Measurements from ENCODE around the gene NMU. TPM values are rescaled to one million over a fixed set of nuclear protein-coding genes. Genes with fewer than 3 reads are reported as not detected.

The NMU gene
- polyA plus RNA-seq, 1 donor (not counting 4 experiments of a cell fraction or from before 2014, with no cell fraction given): 12.0 TPM

DNA sequence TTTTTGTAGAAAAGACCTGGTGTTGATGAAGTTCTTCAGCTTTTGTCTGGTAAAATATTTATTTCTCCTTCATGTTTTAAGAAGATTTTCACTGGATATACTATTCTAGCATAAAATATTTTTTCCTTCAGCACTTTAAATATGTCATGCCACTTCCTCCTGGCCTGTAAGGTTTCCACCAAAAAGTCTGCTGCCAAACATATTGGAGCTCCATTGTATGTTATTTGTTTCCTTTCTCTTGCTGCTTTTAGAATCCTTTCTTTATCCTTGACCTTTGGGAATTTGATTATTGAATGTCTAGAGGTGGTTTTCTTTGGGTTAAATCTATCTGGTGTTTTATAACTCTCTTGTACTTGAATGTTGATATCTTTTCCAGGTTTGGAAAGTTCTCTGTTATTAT, 35.6 kb upstream of the NMU start:
- Histone ChIP-seq H4K20me1 (ENCODE audit: control insufficient read depth, extremely low read depth, insufficient read depth, low read length) (no peaks in the 10 kb centered on the region), H3K27me3 (ENCODE audit: control insufficient read depth, extremely low read depth, insufficient read depth, low read length) (peaks cover under 1% of the 10 kb centered on the region), H3K4me3 (ENCODE audit: control insufficient read depth in 2 of 3, extremely low read depth in 1 of 3, insufficient read depth in 2 of 3, low read depth in 1 of 3, low read length in 3 of 3) (no peak overlapping the region), H3K9me3 (ENCODE audit: control insufficient read depth, low read depth, low read length) (no peaks in the 10 kb centered on the region), H2AFZ (ENCODE audit: control insufficient read depth, low read length) (no peak overlapping the region), H3K9me1 (ENCODE audit: control insufficient read depth, extremely low read depth, insufficient read depth, low read length) (no peaks in the 10 kb centered on the region), H3K79me2 (ENCODE audit: control insufficient read depth, insufficient read depth, low read length) (no peaks in the 10 kb centered on the region), H3K9ac (ENCODE audit: control insufficient read depth, extremely low read depth, insufficient read depth, low read length) (no peak overlapping the region), H3K36me3 (ENCODE audit: control insufficient read depth in 2 of 2, extremely low read depth in 1 of 2, insufficient read depth in 2 of 2, low read length in 2 of 2) (no peaks in the 10 kb centered on the region), H3K27ac (ENCODE audit: control insufficient read depth, insufficient read depth, low read length) (no peak overlapping the region), H3K4me2 (ENCODE audit: control insufficient read depth, extremely low read depth, insufficient read depth, low read depth, low read length) (no peak overlapping the region), H3K4me1 (ENCODE audit: control insufficient read depth, extremely low read depth, insufficient read depth, low read length) (no peaks in the 10 kb centered on the region)
- DNase-seq (ENCODE audit: low read depth, low spot score) (no peak), FAIRE-seq (no peak)
- TF ChIP-seq EZH2 (IDR thresholded peaks at IDR 0.05; ENCODE audit: low read length): no peak
- TF ChIP-seq, protein P1, sequence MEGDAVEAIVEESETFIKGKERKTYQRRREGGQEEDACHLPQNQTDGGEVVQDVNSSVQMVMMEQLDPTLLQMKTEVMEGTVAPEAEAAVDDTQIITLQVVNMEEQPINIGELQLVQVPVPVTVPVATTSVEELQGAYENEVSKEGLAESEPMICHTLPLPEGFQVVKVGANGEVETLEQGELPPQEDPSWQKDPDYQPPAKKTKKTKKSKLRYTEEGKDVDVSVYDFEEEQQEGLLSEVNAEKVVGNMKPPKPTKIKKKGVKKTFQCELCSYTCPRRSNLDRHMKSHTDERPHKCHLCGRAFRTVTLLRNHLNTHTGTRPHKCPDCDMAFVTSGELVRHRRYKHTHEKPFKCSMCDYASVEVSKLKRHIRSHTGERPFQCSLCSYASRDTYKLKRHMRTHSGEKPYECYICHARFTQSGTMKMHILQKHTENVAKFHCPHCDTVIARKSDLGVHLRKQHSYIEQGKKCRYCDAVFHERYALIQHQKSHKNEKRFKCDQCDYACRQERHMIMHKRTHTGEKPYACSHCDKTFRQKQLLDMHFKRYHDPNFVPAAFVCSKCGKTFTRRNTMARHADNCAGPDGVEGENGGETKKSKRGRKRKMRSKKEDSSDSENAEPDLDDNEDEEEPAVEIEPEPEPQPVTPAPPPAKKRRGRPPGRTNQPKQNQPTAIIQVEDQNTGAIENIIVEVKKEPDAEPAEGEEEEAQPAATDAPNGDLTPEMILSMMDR (optimal IDR thresholded peaks at IDR 0.05 in 1 of 3, IDR thresholded peaks at IDR 0.05 in 1 of 3, conservative IDR thresholded peaks at IDR 0.05 in 1 of 3; ENCODE audit: extremely low read depth in 1 of 3, insufficient read depth in 2 of 3, low read length in 3 of 3): no peak
- dilution Hi-C loops (cut with MboI; ENCODE audit: extremely low pct_ligation_motif_present, low sequenced_read_pairs): no loop called here

DNA sequence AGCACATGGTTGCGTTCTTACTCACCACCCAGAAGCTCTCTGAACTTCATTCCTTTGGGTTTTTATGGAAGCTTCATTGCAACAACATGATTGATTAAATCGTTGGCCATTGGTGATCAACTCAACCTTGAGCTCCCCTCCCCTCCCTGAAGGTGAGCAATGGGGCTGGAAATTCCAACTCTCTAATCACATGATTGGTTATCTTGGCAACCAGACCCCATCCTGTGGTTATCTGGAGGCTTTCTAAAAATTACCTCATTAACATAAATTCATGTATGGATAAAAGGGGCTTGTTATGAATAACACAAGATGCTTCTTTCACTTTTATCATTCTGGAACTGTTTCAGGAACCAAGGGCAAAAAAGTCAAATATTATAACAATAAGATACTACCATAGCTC, 34.6 kb upstream of the NMU start:
- no peaks in the 10 kb centered on the region for H3K9me3 ChIP-seq (ENCODE audit: control insufficient read depth, low read depth, low read length)
- no peaks in the 10 kb centered on the region for H4K20me1 ChIP-seq (ENCODE audit: control insufficient read depth, extremely low read depth, insufficient read depth, low read length)
- DNase-seq (ENCODE audit: low read depth, low spot score) (no peak), FAIRE-seq (no peak)
- H3K4me3 ChIP-seq (ENCODE audit: control insufficient read depth in 2 of 3, extremely low read depth in 1 of 3, insufficient read depth in 2 of 3, low read depth in 1 of 3, low read length in 3 of 3): no peak overlapping the region
- no peaks in the 10 kb centered on the region for H3K79me2 ChIP-seq (ENCODE audit: control insufficient read depth, insufficient read depth, low read length)
- no peak overlapping the region for H3K9ac ChIP-seq (ENCODE audit: control insufficient read depth, extremely low read depth, insufficient read depth, low read length)
- dilution Hi-C loops (cut with MboI; ENCODE audit: extremely low pct_ligation_motif_present, low sequenced_read_pairs): no loop called here
- H3K4me2 ChIP-seq (ENCODE audit: control insufficient read depth, extremely low read depth, insufficient read depth, low read depth, low read length): no peak overlapping the region
- TF ChIP-seq, protein P1 (optimal IDR thresholded peaks at IDR 0.05 in 1 of 3, IDR thresholded peaks at IDR 0.05 in 1 of 3, conservative IDR thresholded peaks at IDR 0.05 in 1 of 3; ENCODE audit: extremely low read depth in 1 of 3, insufficient read depth in 2 of 3, low read length in 3 of 3): no peak
- no peak for TF ChIP-seq EZH2 (IDR thresholded peaks at IDR 0.05; ENCODE audit: low read length)
- H3K4me1 ChIP-seq (ENCODE audit: control insufficient read depth, extremely low read depth, insufficient read depth, low read length): no peaks in the 10 kb centered on the region
- no peak overlapping the region for H2AFZ ChIP-seq (ENCODE audit: control insufficient read depth, low read length)
- H3K36me3 ChIP-seq (ENCODE audit: control insufficient read depth in 2 of 2, extremely low read depth in 1 of 2, insufficient read depth in 2 of 2, low read length in 2 of 2): no peaks in the 10 kb centered on the region
- H3K9me1 ChIP-seq (ENCODE audit: control insufficient read depth, extremely low read depth, insufficient read depth, low read length): no peaks in the 10 kb centered on the region
- H3K27me3 ChIP-seq (ENCODE audit: control insufficient read depth, extremely low read depth, insufficient read depth, low read length): peaks cover 4% of the 10 kb centered on the region
- no peak overlapping the region for H3K27ac ChIP-seq (ENCODE audit: control insufficient read depth, insufficient read depth, low read length)
